ENCODE measurements around the gene LRRC4C.

The LRRC4C gene

DNA sequence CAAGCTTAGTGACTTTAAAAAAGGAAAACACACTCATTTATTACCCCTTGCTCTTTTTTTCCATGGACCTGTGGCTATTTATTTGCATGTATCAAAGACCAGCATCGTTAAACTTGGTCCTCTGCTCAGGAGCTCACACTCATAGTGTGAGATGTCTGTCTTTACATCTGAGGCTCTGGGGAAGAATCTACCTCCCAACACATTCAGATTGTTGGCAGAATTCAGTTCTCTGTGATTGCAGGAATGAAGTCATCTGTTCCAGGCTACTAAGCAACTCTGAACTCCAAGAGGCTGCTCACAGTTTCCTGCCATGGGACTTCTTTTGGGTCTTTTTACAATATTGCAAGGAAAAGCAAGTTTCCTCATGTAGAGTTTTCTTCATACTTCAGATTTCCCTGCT, 138.8 kb downstream of the LRRC4C start:
- Histone ChIP-seq H3K36me3 (ENCODE audit: low read depth) (no peaks in the 10 kb centered on the region), H3K4me1 (ENCODE audit: insufficient read depth, poor library complexity, severe bottlenecking) (no peaks in the 10 kb centered on the region), H3K9me3 (ENCODE audit: severe bottlenecking) (no peaks in the 10 kb centered on the region), H3K4me3 (ENCODE audit: severe bottlenecking) (no peak overlapping the region), H3K27me3 (ENCODE audit: insufficient read depth, poor library complexity, severe bottlenecking) (no peaks in the 10 kb centered on the region), H3K27ac (ENCODE audit: poor library complexity, severe bottlenecking) (no peak overlapping the region)
- TF ChIP-seq CTCF (IDR thresholded peaks at IDR 0.05; ENCODE audit: poor library complexity, severe bottlenecking): no peak
- no peak for ATAC-seq (ENCODE audit: low read depth)
- DNase-seq (ENCODE audit: low spot score): no peak

- Histone ChIP-seq H3K4me1 (ENCODE audit: insufficient read depth, poor library complexity, severe bottlenecking) (no peaks in the 10 kb centered on the region), H3K27ac (ENCODE audit: poor library complexity, severe bottlenecking) (no peak overlapping the region), H3K27me3 (ENCODE audit: insufficient read depth, poor library complexity, severe bottlenecking) (no peaks in the 10 kb centered on the region), H3K9me3 (ENCODE audit: severe bottlenecking) (no peaks in the 10 kb centered on the region), H3K36me3 (ENCODE audit: low read depth) (no peaks in the 10 kb centered on the region), H3K4me3 (ENCODE audit: severe bottlenecking) (no peak overlapping the region)
- DNase-seq (ENCODE audit: low spot score) (no peak), ATAC-seq (ENCODE audit: low read depth) (no peak)
- TF ChIP-seq CTCF (IDR thresholded peaks at IDR 0.05; ENCODE audit: poor library complexity, severe bottlenecking): no peak
These were observed 139.2 kb downstream of the LRRC4C start for GRCh38 chr11:41320238-41320637.

- TF ChIP-seq CTCF (IDR thresholded peaks at IDR 0.05; ENCODE audit: poor library complexity, severe bottlenecking): no peak
- no peaks in the 10 kb centered on the region for H3K9me3 ChIP-seq (ENCODE audit: severe bottlenecking)
- no peaks in the 10 kb centered on the region for H3K36me3 ChIP-seq (ENCODE audit: low read depth)
- no peak overlapping the region for H3K4me3 ChIP-seq (ENCODE audit: severe bottlenecking)
- no peaks in the 10 kb centered on the region for H3K27me3 ChIP-seq (ENCODE audit: insufficient read depth, poor library complexity, severe bottlenecking)
- no peaks in the 10 kb centered on the region for H3K4me1 ChIP-seq (ENCODE audit: insufficient read depth, poor library complexity, severe bottlenecking)
- DNase-seq (ENCODE audit: low spot score) (no peak), ATAC-seq (ENCODE audit: low read depth) (no peak)
- no peak overlapping the region for H3K27ac ChIP-seq (ENCODE audit: poor library complexity, severe bottlenecking)
These were observed 140.0 kb downstream of the LRRC4C start for GRCh38 chr11:41319434-41319833.

GRCh38 chr11:41316751-41317150, 142.7 kb downstream of the LRRC4C start:
- no peak for ATAC-seq (ENCODE audit: low read depth)
- Histone ChIP-seq H3K9me3 (ENCODE audit: severe bottlenecking) (no peaks in the 10 kb centered on the region), H3K36me3 (ENCODE audit: low read depth) (no peaks in the 10 kb centered on the region), H3K27ac (ENCODE audit: poor library complexity, severe bottlenecking) (no peak overlapping the region), H3K27me3 (ENCODE audit: insufficient read depth, poor library complexity, severe bottlenecking) (no peaks in the 10 kb centered on the region), H3K4me3 (ENCODE audit: severe bottlenecking) (no peak overlapping the region), H3K4me1 (ENCODE audit: insufficient read depth, poor library complexity, severe bottlenecking) (no peaks in the 10 kb centered on the region)
- TF ChIP-seq CTCF (IDR thresholded peaks at IDR 0.05; ENCODE audit: poor library complexity, severe bottlenecking): no peak
- DNase-seq (ENCODE audit: low spot score): no peak

DNA sequence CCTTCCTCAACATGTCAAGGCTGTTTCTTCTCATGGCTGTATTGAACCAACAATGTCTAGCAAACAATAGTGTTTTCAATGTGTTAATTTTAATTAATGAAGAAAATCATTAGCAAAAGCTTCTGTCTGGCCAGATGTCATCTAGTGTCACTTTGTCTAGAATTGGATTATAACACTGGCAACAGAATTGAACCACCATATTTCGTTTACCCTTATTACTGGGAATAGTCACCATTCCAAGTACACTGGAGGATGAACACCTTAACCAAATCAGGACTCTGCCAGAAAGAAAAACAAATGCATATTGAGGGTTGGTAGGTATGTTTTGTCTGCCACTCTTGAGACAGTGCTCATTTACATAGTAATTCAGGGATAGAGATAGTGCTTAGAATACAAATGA, 146.2 kb downstream of the LRRC4C start:
- Histone ChIP-seq H3K27ac (ENCODE audit: poor library complexity, severe bottlenecking) (no peak overlapping the region), H3K36me3 (ENCODE audit: low read depth) (no peaks in the 10 kb centered on the region), H3K27me3 (ENCODE audit: insufficient read depth, poor library complexity, severe bottlenecking) (no peaks in the 10 kb centered on the region), H3K4me3 (ENCODE audit: severe bottlenecking) (no peak overlapping the region), H3K4me1 (ENCODE audit: insufficient read depth, poor library complexity, severe bottlenecking) (no peaks in the 10 kb centered on the region), H3K9me3 (ENCODE audit: severe bottlenecking) (no peaks in the 10 kb centered on the region)
- ATAC-seq (ENCODE audit: low read depth) (no peak), DNase-seq (ENCODE audit: low spot score) (no peak)
- TF ChIP-seq CTCF (IDR thresholded peaks at IDR 0.05; ENCODE audit: poor library complexity, severe bottlenecking): no peak
